CD1c-positive myeloid dendritic cell (primary cell): ENCODE results near the gene TBC1D22A.

ENCODE experiments used
- DNase-seq: peaks from one replicate; pipeline ENCODE4 v3.0.0-alpha.2; 2016; ENCODE audit errors: extremely low spot score

The TBC1D22A gene

DNA sequence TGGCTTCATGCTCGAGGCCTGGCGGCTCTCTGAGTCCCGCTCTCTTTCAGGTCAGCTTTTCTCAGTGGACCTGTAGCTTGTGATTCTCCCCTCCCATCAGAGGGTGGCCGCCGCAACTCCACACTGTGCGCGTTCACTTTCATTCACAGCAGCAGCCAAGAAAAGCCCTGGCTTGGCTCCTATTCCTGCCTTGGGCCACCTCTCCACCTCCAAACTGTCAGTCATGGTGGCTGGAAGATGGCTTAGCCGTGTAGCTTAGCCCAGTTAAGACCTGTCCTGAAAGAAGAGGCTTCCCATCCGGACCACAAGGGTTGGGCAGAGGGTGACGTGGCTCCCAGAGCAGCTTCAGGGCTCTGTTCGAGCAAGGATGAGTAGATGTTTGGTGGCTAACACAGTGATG, 125.5 kb downstream of the TBC1D22A start:
- DNase-seq: no peak

- DNase-seq: no peak
These were observed 128.4 kb downstream of the TBC1D22A start for GRCh38 chr22:46890819-46891218.

DNA sequence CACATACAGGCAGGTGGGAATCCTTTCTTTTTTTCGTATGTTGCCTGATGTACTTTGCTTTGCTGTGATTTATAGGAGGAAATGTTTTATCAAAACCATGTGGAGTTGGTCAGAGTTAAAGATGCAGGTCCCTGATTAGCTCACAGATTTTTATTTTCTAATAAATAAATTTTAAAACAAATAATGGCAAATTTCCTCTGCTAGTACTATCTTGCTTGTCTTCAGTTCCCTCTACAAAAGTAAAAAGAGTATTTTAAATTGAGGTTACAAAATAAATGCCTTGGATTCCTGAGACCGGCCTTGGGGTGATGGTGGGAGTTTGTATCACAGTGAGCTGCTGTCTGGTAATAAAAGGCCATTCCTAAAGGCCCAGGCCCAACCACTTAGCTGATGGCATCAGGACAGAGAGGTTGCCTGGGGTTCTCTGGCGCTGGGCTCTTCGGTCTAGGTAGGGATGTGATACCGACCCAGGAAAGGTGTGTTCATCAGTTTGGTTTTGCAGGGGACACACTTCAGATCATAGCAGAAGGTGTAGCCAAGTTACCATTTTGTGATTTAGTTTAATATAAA, 129.0 kb downstream of the TBC1D22A start:
- no peak for DNase-seq

GRCh38 chr22:46892866-46893265, 130.4 kb downstream of the TBC1D22A start:
- DNase-seq: no peak

GRCh38 chr22:46893281-46894020, 131.0 kb downstream of the TBC1D22A start:
- no peak for DNase-seq

- DNase-seq: no peak
These were observed 131.7 kb downstream of the TBC1D22A start for GRCh38 chr22:46894081-46894671.

- no peak for DNase-seq
These were observed 132.6 kb downstream of the TBC1D22A start for GRCh38 chr22:46894851-46895640.

GRCh38 chr22:46895753-46896152, 133.3 kb downstream of the TBC1D22A start:
- DNase-seq: peak; percentile 8

GRCh38 chr22:46896166-46896565, 133.7 kb downstream of the TBC1D22A start:
- no peak for DNase-seq

DNA sequence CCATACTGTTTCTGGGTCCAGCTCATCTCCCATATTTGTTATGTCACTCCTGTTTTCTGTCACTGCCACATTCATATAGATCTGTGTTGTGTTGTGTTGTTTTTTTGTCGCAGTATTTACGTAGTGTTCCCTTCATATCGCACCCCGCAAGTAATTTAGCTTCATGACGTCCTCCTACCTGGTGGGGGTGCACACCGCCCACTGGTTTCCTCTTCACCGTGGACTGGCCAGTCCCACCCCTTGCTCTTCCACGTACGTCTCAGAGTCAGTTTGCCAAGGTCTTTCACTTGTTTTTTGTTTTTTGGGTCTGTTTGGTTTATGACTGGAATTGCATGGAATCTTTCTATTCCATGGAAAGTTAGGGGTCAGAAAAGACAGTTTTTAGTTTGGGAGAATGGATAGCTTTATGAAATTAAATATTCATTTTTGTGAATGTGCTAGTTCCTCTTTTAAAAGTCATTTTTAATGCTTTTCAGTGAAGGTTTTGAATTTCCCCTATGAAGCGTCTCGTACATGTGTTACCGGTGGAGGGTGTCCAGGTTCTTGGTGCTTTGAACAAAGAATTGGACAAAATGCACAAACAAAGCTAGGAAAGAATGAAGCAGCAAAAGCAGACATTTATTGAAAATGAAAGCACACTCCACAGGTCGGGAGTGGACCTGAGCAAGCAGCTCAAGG, 134.3 kb downstream of the TBC1D22A start:
- no peak for DNase-seq

- DNase-seq: no peak
These were observed 134.8 kb downstream of the TBC1D22A start for GRCh38 chr22:46897246-46897623.

- DNase-seq: no peak
These were observed 138.1 kb downstream of the TBC1D22A start for GRCh38 chr22:46900549-46900948.

DNA sequence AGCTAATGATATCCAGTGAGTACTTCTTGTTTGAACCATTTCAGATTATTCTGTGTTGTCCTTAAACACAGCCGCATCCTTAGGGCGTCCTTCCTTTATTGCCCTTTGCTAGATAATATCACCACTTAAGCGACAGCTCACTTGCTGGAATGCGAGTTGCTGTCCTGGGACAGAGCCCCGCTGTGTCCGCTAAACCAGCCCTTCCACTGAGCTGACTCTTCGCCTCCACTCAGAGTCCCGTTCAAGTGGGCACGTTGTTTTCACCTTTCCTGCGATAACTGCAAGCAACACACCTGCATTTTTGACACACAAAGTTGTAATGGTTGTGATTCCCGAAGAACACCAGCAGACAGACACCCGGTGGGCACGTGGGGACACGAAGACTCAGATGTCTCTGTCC, 140.0 kb downstream of the TBC1D22A start:
- no peak for DNase-seq

DNA sequence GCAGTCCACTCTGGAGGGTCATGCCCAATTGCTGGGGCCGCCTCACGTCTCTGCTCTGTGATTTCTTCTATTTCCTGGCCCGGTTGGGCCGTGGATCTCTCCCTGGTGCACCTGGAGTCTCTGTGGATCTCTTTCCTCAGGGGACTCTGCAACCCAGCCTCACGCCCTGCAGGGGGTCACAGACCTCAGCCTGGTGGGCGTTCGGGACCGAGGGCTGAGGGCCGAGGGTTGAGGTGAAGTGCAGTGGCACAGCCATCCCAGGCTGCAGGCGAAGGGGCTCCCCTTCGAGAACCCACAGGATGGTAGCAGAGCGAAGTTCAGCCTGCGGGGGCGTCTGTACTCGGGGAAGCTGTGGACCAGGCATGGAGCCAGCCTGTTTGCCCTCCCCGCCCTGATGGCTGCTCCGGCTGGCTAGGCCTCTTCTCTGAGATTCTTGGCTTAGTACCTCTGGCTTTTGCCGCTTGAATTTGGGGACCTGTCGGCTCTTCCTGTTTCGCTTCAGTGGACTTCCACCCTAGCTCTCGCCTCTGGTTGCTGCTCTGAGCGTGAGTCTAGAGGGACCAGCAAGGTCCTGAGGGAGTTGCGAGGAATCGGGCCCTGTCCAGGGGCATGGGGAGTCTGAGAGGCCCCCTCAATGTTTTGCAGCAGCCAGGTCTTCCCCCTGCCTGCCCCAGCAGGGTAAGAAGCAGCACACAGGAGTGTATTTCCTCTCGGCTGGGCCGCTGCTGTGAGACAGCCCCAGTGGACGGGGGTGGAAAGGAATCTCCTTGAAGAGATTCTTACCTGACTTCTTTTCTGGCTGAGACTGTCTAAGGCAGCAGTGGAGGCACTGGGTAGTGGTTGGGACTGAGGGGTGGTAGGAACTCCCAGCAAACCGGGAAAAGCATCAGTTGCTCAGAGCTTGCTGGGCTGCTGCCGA, 140.8 kb downstream of the TBC1D22A start:
- no peak for DNase-seq

GRCh38 chr22:46905415-46905814, 143.0 kb downstream of the TBC1D22A start:
- DNase-seq: no peak

DNA sequence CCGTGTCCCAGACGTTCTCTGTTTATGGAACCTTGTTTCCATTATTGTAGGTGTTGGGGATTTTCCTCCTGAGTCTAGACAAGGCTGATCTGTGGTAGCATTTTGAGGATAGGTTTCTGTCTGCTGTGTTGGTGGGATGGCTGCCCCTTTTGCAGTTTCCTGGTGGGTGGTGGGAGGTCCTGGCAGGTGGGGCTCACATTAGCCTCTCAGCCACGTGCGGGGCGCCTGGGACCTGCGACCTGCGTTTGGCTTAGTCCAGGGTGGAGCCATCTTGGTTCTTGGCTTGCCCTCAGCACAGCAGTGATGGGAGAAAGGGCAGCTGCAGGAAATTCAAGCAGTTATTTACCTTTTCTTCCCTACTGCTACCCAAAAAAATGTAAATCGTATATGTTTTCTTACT, 143.4 kb downstream of the TBC1D22A start:
- no peak for DNase-seq

DNA sequence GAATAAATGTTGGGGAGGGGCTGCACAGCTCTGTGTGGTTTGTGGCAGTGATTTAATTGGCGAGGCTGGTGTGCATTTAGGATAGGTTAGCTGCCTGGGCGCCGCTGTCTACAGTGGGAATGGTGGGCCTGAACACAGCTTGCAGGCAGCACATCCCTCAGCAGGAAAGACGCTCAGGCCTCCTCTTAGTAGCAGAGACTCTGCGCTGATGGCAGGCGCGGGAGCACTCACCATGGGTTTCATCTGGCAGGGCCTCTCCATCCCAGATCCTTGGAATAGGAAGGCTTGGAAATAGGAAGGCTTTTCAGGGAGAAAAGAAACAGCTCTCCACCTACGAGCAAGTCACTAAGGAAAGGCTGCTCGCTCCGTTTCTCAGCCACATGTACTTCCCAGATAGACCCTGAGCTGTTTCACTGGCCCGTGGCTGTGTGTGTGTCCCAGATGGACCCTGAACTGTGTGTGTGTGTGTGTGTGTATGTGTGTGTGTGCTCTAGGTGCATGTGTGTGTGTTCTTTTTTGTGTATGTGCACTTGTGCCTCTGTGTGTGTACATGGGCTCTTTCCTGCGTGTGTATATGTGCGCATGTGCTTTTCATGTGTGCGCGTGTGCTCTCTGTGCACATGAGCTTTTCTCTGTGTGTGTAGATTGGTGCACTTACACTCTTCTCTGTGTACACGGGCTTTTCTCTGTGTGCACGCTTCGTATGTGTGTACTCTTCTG, 144.0 kb downstream of the TBC1D22A start:
- DNase-seq: no peak

- DNase-seq: no peak
These were observed 145.1 kb downstream of the TBC1D22A start for GRCh38 chr22:46907241-46908215.

DNA sequence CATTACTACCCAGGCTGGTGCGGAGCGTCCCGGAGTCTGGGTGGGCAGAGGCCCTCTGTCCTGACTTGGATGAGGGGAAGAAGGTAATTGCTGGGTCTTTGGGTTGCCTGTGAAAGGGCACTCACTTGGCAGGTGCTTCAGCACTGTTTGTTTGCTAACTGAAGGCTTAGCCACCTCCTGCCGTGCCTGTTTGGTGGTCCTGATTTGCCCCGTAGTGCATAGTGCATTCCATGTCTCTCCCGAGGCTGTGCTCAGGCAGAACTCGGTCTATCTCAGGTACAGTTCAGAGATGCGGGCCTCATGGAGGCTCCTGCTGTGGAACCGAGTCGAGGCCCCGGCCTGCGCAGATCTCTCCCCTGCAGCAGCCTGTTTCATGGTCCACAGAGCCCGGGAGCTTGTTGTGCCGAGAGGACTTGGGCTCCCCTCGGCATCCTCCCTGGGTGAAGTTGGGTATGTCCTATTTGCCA, 146.2 kb downstream of the TBC1D22A start:
- DNase-seq: no peak
